Central memory CD4-positive, alpha-beta T cell (primary cell): ENCODE data around the gene KIF1A.

Experiments used
- DNase-seq: peaks from one replicate; pipeline ENCODE4 v3.0.0; 2022

KIF1A gene

GRCh38 chr2:240819126-240819857 lies 727 bp downstream of the KIF1A start:
- no peak for DNase-seq

GRCh38 chr2:240818293-240819125 lies 1.5 kb downstream of the KIF1A start:
- DNase-seq: no peak

DNA sequence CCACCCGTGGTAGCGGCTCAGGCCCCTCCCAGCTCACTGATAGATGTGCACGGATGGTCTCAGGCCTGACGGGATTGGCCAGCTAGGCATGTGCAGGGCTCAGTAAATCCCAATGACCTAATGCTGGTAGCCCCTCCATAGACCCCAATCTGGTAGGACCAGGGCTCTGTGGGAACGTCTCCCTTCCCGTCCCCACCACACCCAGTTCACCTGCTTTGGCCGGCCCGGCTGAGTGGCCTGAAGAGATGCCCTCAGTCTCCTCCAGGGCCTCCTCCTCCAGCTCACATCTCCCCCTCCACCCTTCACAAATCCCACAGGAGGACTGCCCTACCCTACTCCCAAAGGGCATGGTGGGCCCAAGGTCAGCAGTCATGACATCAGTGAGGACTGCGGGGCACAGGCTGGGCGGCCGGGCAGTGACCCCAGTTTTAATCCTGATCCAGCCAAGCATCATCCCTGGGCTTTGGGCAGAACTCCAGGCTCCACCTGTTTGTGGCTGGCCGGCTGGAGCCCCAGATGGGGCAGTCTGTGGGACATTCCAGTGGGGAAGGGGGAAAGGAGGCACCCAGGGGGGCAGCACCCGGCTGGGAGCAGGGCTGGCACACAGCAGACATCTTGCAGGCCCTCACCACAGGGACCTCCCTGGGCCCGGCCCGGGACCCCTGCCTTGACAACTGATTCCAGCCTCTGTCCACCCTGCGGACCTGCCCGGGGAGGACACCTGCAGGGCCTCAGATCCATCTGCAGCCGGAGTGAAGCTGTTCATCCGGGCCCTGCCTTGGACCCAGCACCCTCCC lies 2.3 kb downstream of the KIF1A start:
- DNase-seq: no peak

DNA sequence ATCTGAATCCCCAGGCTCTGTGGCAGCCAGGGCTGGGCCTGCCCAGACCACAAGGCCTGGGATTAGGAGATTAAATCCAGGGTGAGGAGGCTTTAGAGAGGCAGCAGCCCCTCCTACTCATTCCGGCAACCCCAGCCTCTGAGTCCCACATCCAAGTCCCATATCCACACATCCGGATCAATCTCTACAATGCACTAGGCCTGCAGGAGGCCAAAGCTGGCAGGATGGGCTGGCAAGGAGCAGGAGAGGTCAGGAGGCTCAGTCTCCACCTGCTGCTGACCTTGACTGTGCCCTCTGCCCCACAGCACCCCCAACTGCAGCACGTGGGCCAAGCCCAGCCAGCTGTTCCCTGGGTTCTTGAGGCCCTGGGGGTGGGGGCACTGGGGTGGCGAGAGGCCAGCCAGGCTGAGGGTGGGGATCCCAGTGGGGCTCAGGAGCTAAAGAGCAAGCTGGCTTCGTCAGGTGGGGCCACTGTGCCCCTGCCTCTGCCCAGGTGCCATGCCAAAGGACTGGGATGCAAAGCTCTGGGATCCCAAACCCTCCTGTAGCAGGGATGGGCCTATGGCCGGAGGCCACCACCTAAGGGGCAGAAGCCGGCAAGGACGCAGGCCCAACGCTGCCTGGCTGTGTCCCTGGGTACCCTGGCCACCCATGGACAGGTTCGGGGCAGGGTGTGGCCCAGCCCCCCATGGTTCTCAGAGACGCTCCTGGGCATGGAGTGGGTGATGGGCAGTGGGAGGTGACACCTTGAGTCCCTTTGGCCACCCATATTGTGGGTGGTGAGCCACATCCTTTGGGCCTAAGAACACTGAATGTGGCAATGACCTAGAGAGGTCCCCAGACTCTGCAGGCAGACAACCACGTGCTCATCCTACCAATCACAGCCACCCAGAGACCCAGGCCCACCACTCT lies 3.2 kb downstream of the KIF1A start:
- no peak for DNase-seq

DNA sequence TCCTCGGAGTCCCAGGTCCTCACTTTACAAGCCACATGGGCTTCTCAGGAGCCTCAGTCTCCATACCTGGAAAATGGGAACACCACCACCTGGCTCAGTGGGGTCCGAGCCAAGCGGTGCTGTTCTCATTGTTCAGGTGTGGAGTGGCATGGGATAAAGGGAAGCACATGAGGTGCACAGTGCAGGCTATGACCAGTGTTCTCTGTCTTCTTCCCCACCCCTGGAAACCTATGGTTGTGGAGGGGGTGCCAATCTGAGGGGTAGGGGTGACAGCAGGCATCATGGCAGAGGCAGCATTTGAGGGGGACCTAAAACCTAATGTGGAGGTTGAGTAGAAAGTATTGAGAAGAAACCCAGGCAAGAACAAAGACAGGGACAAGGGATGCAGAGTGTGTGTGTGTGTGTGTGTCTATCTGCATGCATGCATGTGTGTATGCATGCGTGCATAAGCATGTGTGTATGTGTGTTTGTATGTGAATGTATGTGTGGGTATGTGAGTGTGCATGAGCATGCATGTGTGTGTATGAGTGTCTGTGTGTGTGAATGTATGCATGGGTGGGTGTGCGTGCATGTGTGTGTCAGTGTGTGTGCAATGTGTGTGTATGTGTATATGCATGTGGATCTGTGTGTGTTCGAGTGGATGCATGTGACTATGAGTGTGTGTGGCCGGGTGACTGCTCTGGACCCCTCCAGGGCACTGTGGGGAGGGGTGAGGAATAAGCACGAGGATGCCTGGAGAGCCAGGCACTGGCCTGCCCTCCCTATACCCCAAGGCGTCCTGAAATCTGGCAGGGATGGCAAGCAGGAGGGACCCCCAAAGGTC lies 4.0 kb downstream of the KIF1A start:
- DNase-seq: no peak

- DNase-seq: no peak
Measured at GRCh38 chr2:240814946-240815760, 4.9 kb downstream of the KIF1A start.

DNA sequence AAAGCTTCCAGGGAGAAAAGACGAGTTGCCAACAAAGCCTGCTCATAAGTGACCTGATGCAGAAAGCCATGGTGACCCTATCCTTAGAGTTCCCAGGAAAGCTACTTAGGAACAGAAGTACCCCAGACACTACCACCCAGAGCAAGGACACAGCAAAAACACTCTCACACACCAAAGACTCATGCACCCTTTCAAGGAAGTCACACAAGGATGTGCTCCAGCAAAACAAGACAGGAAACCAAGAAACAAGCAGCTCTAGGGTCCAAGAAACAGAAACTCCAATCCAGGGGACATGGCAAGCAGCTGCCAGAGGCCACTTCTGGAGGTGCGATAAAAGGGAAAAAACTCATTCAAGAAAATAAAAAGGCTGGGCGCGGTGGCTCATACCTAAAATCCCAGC lies 5.7 kb downstream of the KIF1A start:
- no peak for DNase-seq

DNA sequence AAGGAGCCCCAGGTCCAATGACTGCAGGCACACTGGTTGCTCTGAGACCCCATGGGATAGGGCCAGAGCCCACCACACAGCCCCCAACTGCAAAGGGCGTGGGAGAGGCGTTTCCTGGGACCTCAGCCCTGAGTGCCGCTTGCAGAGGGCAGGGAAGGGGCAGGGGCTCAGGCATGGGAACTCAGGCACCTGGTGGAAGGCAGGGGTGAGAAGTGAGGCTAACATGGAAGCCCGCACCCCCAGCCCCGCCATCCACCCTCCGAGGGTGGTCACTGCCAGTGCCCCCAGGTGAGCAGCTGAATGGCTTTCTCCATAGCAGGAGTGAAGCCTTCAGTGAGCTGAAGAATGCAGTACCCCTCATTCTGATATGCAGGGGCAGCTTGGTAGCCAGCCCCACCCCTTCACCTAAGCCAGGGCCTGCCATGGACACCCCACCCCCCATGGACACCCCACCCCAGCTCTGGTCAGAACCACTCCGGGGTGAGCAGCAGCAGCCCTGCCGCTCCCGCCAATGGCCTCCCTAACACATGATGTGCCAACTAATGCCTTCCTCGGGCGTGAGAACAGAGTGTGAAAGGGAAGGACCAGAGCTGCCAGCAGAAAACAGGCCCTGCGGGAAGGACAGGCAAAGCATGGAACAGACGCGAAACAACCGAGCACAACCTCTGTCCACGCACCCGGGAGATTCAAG lies 6.6 kb downstream of the KIF1A start:
- no peak for DNase-seq

DNA sequence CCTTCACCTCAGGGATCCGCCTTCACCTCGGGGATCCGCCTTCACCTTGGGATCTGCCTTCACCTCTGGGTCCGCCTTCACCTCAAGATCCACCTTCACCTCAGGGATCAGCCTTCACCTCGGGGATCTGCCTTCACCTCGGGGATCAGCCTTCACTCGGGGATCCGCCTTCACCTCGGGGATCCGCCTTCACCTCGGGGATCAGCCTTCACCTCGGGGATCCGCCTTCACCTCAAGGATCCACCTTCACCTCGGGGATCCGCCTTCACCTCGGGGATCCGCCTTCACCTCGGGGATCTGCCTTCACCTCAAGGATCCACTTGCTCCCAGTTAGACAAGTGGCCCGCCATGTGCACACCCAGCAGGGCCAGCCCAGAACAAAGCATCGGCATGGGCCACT lies 7.3 kb downstream of the KIF1A start:
- no peak for DNase-seq

- no peak for DNase-seq
Measured at GRCh38 chr2:240812301-240812680, 7.7 kb downstream of the KIF1A start.

- no peak for DNase-seq
Measured at GRCh38 chr2:240811346-240812300, 8.4 kb downstream of the KIF1A start.

DNA sequence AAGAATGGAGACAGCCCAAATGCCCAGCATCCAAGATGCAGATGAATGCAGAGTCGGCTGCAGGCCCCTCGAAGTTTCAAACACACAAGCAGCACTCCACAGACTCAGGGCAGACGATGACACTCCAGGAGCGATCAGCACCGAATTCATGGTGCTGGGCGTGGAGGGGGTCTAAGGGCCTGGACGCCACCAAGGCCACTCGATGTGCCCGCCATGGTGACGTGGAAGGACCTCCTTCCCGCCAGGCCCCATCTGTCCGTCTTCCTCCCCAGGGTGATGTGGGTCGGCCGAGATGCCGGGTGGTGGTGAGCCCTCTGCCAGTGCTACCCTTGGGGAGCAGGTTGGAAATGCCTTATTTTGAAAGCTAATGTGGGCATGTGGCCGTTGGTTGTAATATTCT lies 9.4 kb downstream of the KIF1A start:
- DNase-seq: no peak

GRCh38 chr2:240810199-240810598 lies 9.8 kb downstream of the KIF1A start:
- no peak for DNase-seq

- no peak for DNase-seq
Measured at GRCh38 chr2:240809276-240809675, 10.7 kb downstream of the KIF1A start.

- no peak for DNase-seq
Measured at GRCh38 chr2:240806459-240806858, 13.6 kb downstream of the KIF1A start.

DNA sequence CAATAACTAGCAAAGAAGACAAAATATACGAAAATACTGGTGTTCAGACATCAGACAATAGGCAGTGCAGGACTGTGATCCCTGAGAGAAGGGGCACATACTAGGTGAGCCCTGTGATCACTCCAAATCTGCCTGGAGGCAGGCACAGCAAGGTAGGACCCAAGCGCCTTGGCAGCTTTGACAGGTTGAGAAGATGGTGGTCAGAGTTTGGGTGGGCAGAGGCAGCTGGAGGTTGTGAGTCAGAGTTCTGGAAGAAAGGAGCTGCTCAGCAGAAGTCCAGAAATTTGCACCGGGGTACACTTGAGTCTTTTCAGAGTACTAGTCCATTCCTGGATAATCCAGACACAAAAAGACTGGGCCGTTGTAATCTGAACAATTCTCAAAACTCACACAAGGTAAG lies 14.0 kb downstream of the KIF1A start:
- no peak for DNase-seq

GRCh38 chr2:240803191-240803590 lies 16.8 kb downstream of the KIF1A start:
- no peak for DNase-seq

- no peak for DNase-seq
Measured at GRCh38 chr2:240799033-240799820, 20.8 kb downstream of the KIF1A start.
